IPS-18a (cell line): ENCODE results near the gene TNNI3K.

Experiments
- H3K27ac ChIP-seq: one replicate; pipeline ENCODE4 v1.5.1; 2013; ENCODE audit warnings: low read length
- H3K27me3 ChIP-seq: one replicate; pipeline ENCODE4 v1.6.1; 2013; ENCODE audit warnings: mild to moderate bottlenecking, low read length; ENCODE audit not compliant: control insufficient read depth, insufficient read depth
- H3K36me3 ChIP-seq: one replicate; pipeline ENCODE4 v1.6.1; 2013; ENCODE audit warnings: low read depth, low read length; ENCODE audit not compliant: control insufficient read depth
- H3K4me1 ChIP-seq: one replicate; pipeline ENCODE4 v1.6.1; 2013; ENCODE audit warnings: low read depth, low read length; ENCODE audit not compliant: control insufficient read depth
- H3K4me3 ChIP-seq: one replicate; pipeline ENCODE4 v1.5.1; 2013; ENCODE audit warnings: low read length
- H3K9ac ChIP-seq: one replicate; pipeline ENCODE4 v1.6.1; 2013; ENCODE audit warnings: mild to moderate bottlenecking, low read length, moderate library complexity
- H3K9me3 ChIP-seq: one replicate; pipeline ENCODE4 v1.6.1; 2013; ENCODE audit warnings: low read depth, low read length; ENCODE audit not compliant: control insufficient read depth

TNNI3K gene

DNA sequence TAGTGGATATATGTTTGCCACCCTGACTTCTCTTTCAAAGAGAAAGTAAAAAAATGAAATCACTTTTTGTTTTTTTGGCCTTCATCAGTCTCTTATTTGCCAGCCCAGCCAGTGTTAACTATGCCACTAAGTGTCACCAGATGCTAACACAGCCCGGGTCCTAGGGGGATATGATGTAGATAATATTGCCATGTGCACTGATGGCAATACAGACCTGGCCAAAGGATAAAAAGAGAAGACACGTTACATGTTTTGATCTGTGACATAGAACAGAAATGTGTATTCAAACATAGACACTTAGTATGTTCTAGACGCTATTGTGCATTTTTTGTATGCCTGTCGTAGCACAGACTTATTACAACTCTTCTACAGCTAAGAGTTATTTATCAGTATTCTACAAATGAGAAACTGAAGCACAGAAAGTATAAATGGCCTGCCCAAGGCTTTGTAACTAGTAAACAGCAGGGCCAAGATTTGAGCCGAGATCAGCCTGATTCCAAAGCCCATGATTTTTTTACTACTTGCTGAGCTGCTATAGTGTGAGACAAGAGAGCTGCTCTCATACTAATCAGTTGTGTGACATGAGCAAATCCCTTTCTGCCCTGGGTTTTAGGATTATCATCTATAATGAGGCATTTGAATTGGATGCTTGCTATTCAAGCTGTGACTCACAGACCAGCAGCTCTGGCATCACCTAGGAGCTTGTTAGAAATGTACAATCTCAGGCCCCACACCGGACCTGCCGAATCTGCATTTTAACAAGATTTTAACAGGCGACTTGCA is 270.9 kb downstream of the TNNI3K start:
- H3K4me3 ChIP-seq: no peak overlapping the region
- H3K9me3 ChIP-seq: no peaks in the 10 kb centered on the region
- H3K9ac ChIP-seq: no peak overlapping the region
- peaks cover 26% of the 10 kb centered on the region for H3K4me1 ChIP-seq
- H3K27me3 ChIP-seq: no peaks in the 10 kb centered on the region
- H3K36me3 ChIP-seq: no peaks in the 10 kb centered on the region
- peak overlapping the region; percentile 10 for H3K27ac ChIP-seq

DNA sequence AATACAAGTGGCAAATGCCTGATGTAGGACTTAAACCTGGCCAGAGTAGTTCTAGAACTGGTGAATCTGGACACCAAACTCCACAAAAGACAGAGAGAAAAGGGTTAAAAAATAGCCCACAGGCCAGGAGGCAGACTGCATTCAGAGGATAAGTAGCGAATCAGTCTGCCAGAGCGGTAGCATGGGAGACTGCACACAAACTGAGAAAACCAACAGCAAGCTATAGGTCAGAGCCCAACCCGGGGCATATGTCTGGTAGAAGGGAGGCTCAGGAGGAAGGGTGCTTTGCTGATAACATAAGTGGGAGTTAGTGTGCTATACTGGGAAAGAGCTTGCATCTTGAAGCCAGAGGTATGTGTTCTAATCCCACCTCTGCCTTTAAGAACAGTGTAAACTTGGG is 273.3 kb downstream of the TNNI3K start:
- Histone ChIP-seq H3K9ac (no peak overlapping the region), H3K9me3 (no peaks in the 10 kb centered on the region), H3K27me3 (no peaks in the 10 kb centered on the region)

GRCh38 chr1:74512170-74512915 is 277.2 kb downstream of the TNNI3K start, which contains the start of gene LRRC53:
Gene LRRC53 (minus strand): TSS chr1:74512611. CDS start chr1:74483349, 29,262 bp downstream.
- Histone ChIP-seq H3K27ac (no peak within 1 kb of the TSS), H3K9ac (no peak within 1 kb of the TSS), H3K36me3 (no peaks in the 10 kb centered on the region), H3K4me3 (no peak within 1 kb of the TSS), H3K4me1 (no peaks in the 10 kb centered on the region), H3K27me3 (no peaks in the 10 kb centered on the region), H3K9me3 (no peaks in the 10 kb centered on the region)

More for the DNA sequence above, 273.3 kb downstream of the TNNI3K start:
- H3K4me1 ChIP-seq: peaks cover 26% of the 10 kb centered on the region
- no peak overlapping the region for H3K27ac ChIP-seq
- no peak overlapping the region for H3K4me3 ChIP-seq
- H3K36me3 ChIP-seq: no peaks in the 10 kb centered on the region

DNA sequence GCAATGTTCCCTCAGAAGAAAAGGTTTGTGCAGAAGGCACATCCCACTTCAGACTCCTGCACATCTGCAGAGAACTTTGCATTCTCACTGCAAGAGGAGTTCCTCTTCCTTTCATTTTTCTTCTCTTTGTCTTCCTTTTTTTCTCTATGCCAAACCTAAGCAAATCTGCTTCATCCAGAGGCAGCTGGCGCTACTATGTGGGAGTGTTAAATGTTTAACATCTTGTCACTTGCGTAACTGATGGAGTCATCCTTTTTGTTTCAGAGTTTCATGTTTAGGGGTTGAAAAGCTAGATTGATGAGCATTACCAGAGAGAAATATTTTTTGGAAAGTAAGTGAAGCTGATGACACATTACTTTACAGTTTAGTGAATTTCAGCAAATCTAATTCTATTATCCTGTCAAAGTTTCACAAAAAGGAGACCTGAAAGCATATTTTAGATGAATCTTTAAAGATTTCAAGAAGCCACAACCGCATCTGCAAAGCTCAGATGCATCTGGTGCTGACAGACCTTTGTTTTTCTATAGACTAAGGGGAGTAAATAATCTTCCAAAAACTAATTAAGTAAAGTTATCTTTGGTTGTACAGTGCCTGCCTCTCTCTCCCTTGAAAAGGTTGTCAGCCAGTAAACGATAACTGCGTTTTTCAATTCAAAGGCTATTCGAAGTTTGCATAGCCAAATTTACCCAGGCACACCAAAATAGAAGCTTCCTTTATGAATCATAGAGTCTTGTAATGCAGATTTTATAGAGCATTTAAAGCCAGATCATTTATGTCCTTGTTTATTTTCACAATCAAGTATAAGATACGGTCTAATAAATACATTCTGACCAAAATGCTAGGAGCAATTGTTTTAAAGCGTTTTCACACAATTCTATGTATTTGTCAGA is 278.5 kb downstream of the TNNI3K start:
- Histone ChIP-seq H3K4me3 (no peak overlapping the region), H3K27ac (no peak overlapping the region), H3K27me3 (no peaks in the 10 kb centered on the region), H3K4me1 (no peaks in the 10 kb centered on the region), H3K36me3 (no peaks in the 10 kb centered on the region), H3K9ac (no peak overlapping the region), H3K9me3 (no peaks in the 10 kb centered on the region)

GRCh38 chr1:74517599-74518051 is 282.4 kb downstream of the TNNI3K start:
- no peaks in the 10 kb centered on the region for H3K9me3 ChIP-seq
- H3K27ac ChIP-seq: no peak overlapping the region
- no peak overlapping the region for H3K4me3 ChIP-seq
- H3K9ac ChIP-seq: no peak overlapping the region
- H3K4me1 ChIP-seq: peaks cover 13% of the 10 kb centered on the region
- H3K36me3 ChIP-seq: no peaks in the 10 kb centered on the region
- H3K27me3 ChIP-seq: no peaks in the 10 kb centered on the region

DNA sequence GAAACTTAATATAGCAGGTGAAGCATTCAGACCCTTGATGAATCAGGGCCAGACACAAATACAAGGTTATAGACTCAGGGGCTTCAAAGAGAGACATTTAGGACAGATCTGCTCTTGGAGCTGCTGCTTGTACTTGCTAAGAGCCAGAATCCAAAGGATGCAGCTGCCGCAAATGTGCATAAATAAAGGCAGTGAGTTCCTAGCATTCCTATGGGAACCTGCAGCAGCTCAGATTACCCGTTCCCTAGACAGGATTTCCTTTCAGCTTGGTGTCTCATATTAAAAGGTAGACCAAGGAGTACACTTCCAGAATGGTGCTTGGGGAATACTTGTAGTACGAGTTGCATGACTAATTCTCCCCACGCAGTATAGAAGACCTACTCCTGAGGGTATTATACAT is 287.0 kb downstream of the TNNI3K start:
- Histone ChIP-seq H3K9me3 (no peaks in the 10 kb centered on the region), H3K4me3 (peak overlapping the region; percentile 16), H3K27ac (no peak overlapping the region), H3K27me3 (no peaks in the 10 kb centered on the region), H3K9ac (no peak overlapping the region), H3K4me1 (peaks cover 25% of the 10 kb centered on the region), H3K36me3 (no peaks in the 10 kb centered on the region)

DNA sequence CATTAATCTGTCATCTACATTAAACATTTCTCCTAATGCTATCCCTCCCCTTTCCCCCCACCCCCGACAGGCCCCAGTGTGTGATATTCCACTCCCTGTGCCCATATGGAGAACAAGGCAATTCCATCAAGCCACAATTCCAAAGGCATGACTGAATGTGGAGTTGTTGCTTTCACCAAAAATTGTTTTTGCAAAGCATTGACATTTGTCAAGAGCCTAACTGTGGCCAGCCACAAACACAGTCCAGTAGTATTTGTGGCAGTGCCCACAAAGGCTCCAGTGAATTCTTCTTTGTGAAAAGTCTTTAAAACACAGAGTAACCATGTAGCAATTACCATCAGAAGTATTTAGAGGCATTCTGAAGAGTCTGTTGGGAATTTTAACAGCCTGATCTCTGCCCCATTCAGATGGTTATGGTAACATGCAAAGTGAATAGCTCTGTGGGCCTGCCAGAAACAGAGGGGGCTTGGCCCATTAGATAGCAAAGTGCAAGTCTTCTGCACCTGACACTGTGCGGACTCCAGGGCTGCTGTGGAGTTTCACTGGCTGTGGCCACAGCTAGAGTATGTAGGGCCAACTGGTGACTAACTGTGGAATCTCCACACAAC is 288.8 kb downstream of the TNNI3K start:
- Histone ChIP-seq H3K27ac (no peak overlapping the region), H3K4me1 (peaks cover 25% of the 10 kb centered on the region), H3K27me3 (no peaks in the 10 kb centered on the region), H3K4me3 (no peak overlapping the region), H3K9ac (no peak overlapping the region), H3K36me3 (no peaks in the 10 kb centered on the region), H3K9me3 (no peaks in the 10 kb centered on the region)

- no peaks in the 10 kb centered on the region for H3K27me3 ChIP-seq
- H3K27ac ChIP-seq: no peak overlapping the region
- H3K36me3 ChIP-seq: no peaks in the 10 kb centered on the region
- no peak overlapping the region for H3K9ac ChIP-seq
- H3K9me3 ChIP-seq: no peaks in the 10 kb centered on the region
- H3K4me1 ChIP-seq: peaks cover 22% of the 10 kb centered on the region
- H3K4me3 ChIP-seq: no peak overlapping the region
These were observed 291.5 kb downstream of the TNNI3K start for GRCh38 chr1:74526708-74527107.

- H3K9me3 ChIP-seq: no peaks in the 10 kb centered on the region
- no peak overlapping the region for H3K9ac ChIP-seq
These were observed 292.9 kb downstream of the TNNI3K start for GRCh38 chr1:74528123-74528522.

DNA sequence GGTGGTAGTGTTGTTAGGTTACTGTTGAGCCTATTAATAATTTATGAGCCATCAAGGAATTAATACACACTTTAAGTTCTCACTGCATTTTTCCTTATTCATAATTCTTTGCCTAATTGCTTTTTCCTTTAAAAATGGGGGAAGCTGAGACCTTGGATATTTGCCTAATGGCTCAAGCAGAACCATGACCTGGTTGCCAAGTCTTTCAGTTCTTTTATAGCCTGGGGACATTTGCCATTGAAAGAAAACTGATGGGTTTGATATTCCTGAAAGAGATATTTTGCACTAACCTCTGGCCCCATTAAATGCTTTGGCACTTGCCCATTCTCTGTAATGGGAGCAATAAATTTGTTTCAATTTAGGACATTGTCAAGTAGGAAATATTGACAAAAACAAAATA is 295.7 kb downstream of the TNNI3K start:
- Histone ChIP-seq H3K27me3 (no peaks in the 10 kb centered on the region), H3K4me1 (no peaks in the 10 kb centered on the region), H3K9me3 (no peaks in the 10 kb centered on the region), H3K9ac (no peak overlapping the region), H3K4me3 (no peak overlapping the region), H3K36me3 (no peaks in the 10 kb centered on the region), H3K27ac (no peak overlapping the region)

More at GRCh38 chr1:74528123-74528522, 292.9 kb downstream of the TNNI3K start:
- Histone ChIP-seq H3K36me3 (no peaks in the 10 kb centered on the region), H3K4me1 (peaks cover 10% of the 10 kb centered on the region), H3K27ac (no peak overlapping the region), H3K27me3 (no peaks in the 10 kb centered on the region), H3K4me3 (no peak overlapping the region)

GRCh38 chr1:74531796-74532195 is 296.6 kb downstream of the TNNI3K start:
- Histone ChIP-seq H3K4me3 (no peak overlapping the region), H3K9ac (no peak overlapping the region), H3K27ac (no peak overlapping the region), H3K36me3 (no peaks in the 10 kb centered on the region), H3K4me1 (no peaks in the 10 kb centered on the region), H3K27me3 (no peaks in the 10 kb centered on the region), H3K9me3 (no peaks in the 10 kb centered on the region)
